Lower leg skin (tissue), 3 donors: ENCODE data around the gene CKMT2.

Experiments used
- CTCF ChIP-seq, 3 donors: fragments of 450-650 bp; IDR thresholded peaks; one replicate each; pipeline ENCODE4 v1.5.1; 2016; ENCODE audit warnings: antibody characterized with exemption in 3 of 3, mild to moderate bottlenecking in 3 of 3, moderate library complexity in 2 of 3
- POLR2A ChIP-seq, 2 donors: fragments of 450-650 bp; IDR thresholded peaks; one replicate each; pipeline ENCODE4 v1.6.1; 2016 to 2017; ENCODE audit warnings: antibody characterized with exemption in 2 of 2, mild to moderate bottlenecking in 1 of 2, moderate library complexity in 1 of 2

- no peak for TF ChIP-seq CTCF (IDR thresholded peaks at IDR 0.05)
- TF ChIP-seq POLR2A (IDR thresholded peaks at IDR 0.05) = no peak
Measured at GRCh38 chr5:81252904-81253303, 19.8 kb downstream of the CKMT2 start.
